ENCODE measurements around the gene UBE2V1.

DNA sequence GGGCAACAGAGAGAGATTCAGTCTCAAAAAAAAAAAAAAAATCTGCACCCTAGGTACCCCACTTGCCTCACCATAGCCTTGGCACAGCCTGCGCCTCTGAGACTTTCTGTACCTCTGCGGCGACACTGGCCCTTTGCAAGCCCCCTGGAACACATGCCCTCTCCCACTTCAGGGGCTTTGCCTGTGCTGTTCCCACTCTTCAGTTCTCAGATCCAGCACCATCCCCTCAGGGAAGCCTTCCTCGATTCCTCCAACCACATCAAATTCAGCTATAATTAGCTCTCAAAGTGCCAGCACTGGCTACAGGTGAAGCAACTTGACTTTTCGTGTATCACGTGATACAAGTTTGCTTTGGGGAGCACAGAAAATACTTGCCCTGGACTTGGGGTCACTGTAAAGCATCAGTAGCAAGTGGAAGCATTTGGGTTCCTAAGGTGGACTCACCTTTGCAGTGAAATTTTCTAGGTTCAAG lies 2.1 kb upstream of the UBE2V1 start:
- TF ChIP-seq, protein P1, sequence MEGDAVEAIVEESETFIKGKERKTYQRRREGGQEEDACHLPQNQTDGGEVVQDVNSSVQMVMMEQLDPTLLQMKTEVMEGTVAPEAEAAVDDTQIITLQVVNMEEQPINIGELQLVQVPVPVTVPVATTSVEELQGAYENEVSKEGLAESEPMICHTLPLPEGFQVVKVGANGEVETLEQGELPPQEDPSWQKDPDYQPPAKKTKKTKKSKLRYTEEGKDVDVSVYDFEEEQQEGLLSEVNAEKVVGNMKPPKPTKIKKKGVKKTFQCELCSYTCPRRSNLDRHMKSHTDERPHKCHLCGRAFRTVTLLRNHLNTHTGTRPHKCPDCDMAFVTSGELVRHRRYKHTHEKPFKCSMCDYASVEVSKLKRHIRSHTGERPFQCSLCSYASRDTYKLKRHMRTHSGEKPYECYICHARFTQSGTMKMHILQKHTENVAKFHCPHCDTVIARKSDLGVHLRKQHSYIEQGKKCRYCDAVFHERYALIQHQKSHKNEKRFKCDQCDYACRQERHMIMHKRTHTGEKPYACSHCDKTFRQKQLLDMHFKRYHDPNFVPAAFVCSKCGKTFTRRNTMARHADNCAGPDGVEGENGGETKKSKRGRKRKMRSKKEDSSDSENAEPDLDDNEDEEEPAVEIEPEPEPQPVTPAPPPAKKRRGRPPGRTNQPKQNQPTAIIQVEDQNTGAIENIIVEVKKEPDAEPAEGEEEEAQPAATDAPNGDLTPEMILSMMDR (conservative IDR thresholded peaks at IDR 0.05; ENCODE audit: low read length): no peak
- no peak for TF ChIP-seq EZH2phosphoT487 (IDR thresholded peaks at IDR 0.05; ENCODE audit: borderline replicate concordance)
